ENCODE measurements around the gene REEP1.

Gene REEP1

DNA sequence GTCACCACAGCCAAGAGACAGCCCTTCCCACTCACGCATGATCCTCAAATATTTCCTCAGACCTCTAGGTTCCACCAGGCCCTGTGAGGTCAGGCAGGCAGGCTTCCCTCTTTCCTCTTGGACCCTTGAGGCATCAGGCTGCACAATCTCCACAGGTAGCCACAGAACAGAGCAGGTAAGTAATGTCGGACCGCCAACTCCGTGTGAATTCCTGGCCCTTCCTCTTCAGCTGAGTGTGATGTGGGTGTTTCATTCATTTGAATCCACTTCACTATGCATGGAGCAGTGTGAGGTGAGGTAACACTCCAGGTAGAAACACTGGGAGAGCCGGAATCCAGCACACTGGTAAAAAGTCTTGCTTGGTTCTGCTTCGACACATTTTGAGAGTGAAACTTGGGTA, 94.2 kb downstream of the REEP1 start:
- H3K9me3 ChIP-seq (ENCODE audit: control insufficient read depth, insufficient read depth, low read depth, low read length) = no peaks in the 10 kb centered on the region
- no peak overlapping the region for H3K4me3 ChIP-seq (ENCODE audit: low read depth, low read length)
- H3K4me1 ChIP-seq (ENCODE audit: control insufficient read depth, insufficient read depth, low read length) = no peaks in the 10 kb centered on the region
- TF ChIP-seq ZNF274 (IDR thresholded peaks at IDR 0.05; ENCODE audit: low read length) (no peak), ZNF274 (tag by site-specific recombination; IDR thresholded peaks at IDR 0.05; ENCODE audit: borderline replicate concordance) (no peak)
- H3K27ac ChIP-seq (ENCODE audit: extremely low read depth, low read depth, low read length) = no peak overlapping the region
- ChIA-PET POLR2A (no interaction called here), CTCF (interaction anchor here (2.5 kb wide), 1 partner anchor 21 kb away, joined by 12 read pairs; no protein-coding TSS in a partner anchor)
- H3K36me3 ChIP-seq (ENCODE audit: control insufficient read depth in 2 of 2, insufficient read depth in 1 of 2, low read length in 2 of 2) = no peaks in the 10 kb centered on the region

- POLR2A ChIA-PET = no interaction called here
- TF ChIP-seq ZNF302 (tag by site-specific recombination; IDR thresholded peaks at IDR 0.05; ENCODE audit: low read depth) (no peak), ZBTB17 (tag by site-specific recombination; IDR thresholded peaks at IDR 0.05) (no peak), ZNF114 (tag by site-specific recombination; IDR thresholded peaks at IDR 0.05) (no peak)
- TF ChIP-seq, protein P1, sequence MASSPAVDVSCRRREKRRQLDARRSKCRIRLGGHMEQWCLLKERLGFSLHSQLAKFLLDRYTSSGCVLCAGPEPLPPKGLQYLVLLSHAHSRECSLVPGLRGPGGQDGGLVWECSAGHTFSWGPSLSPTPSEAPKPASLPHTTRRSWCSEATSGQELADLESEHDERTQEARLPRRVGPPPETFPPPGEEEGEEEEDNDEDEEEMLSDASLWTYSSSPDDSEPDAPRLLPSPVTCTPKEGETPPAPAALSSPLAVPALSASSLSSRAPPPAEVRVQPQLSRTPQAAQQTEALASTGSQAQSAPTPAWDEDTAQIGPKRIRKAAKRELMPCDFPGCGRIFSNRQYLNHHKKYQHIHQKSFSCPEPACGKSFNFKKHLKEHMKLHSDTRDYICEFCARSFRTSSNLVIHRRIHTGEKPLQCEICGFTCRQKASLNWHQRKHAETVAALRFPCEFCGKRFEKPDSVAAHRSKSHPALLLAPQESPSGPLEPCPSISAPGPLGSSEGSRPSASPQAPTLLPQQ (tag by site-specific recombination; IDR thresholded peaks at IDR 0.05) = no peak
- Histone ChIP-seq H3K36me3 (ENCODE audit: control insufficient read depth in 2 of 2, insufficient read depth in 1 of 2, low read length in 2 of 2) (no peaks in the 10 kb centered on the region), H3K27ac (ENCODE audit: extremely low read depth, low read depth, low read length) (no peak overlapping the region), H3K9me3 (ENCODE audit: control insufficient read depth, insufficient read depth, low read depth, low read length) (no peaks in the 10 kb centered on the region), H3K4me1 (ENCODE audit: control insufficient read depth, insufficient read depth, low read length) (no peaks in the 10 kb centered on the region), H3K4me3 (ENCODE audit: low read depth, low read length) (no peak overlapping the region)
- CTCF ChIA-PET = no interaction called here
Observed at GRCh38 chr2:86241611-86242010, 95.8 kb downstream of the REEP1 start.

- no peaks in the 10 kb centered on the region for H3K4me1 ChIP-seq (ENCODE audit: control insufficient read depth, insufficient read depth, low read length)
- TF ChIP-seq HOXD13 (CRISPR knock-in tag; IDR thresholded peaks at IDR 0.05; ENCODE audit: borderline replicate concordance) (no peak), BCL11B (tag by site-specific recombination; IDR thresholded peaks at IDR 0.05; ENCODE audit: low read depth) (no peak), ZNF660 (tag by site-specific recombination; IDR thresholded peaks at IDR 0.05) (no peak), PRDM1 (tag by site-specific recombination; IDR thresholded peaks at IDR 0.05) (no peak), AEBP2 (tag by site-specific recombination; IDR thresholded peaks at IDR 0.05; ENCODE audit: borderline replicate concordance) (no peak), ZNF558 (tag by site-specific recombination; IDR thresholded peaks at IDR 0.05) (no peak), ZNF266 (tag by site-specific recombination; IDR thresholded peaks at IDR 0.05; ENCODE audit: low read depth) (no peak)
- TF ChIP-seq, protein P2, sequence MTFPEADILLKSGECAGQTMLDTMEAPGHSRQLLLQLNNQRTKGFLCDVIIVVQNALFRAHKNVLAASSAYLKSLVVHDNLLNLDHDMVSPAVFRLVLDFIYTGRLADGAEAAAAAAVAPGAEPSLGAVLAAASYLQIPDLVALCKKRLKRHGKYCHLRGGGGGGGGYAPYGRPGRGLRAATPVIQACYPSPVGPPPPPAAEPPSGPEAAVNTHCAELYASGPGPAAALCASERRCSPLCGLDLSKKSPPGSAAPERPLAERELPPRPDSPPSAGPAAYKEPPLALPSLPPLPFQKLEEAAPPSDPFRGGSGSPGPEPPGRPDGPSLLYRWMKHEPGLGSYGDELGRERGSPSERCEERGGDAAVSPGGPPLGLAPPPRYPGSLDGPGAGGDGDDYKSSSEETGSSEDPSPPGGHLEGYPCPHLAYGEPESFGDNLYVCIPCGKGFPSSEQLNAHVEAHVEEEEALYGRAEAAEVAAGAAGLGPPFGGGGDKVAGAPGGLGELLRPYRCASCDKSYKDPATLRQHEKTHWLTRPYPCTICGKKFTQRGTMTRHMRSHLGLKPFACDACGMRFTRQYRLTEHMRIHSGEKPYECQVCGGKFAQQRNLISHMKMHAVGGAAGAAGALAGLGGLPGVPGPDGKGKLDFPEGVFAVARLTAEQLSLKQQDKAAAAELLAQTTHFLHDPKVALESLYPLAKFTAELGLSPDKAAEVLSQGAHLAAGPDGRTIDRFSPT (tag by site-specific recombination; IDR thresholded peaks at IDR 0.05) = no peak
- TF ChIP-seq, protein P3, sequence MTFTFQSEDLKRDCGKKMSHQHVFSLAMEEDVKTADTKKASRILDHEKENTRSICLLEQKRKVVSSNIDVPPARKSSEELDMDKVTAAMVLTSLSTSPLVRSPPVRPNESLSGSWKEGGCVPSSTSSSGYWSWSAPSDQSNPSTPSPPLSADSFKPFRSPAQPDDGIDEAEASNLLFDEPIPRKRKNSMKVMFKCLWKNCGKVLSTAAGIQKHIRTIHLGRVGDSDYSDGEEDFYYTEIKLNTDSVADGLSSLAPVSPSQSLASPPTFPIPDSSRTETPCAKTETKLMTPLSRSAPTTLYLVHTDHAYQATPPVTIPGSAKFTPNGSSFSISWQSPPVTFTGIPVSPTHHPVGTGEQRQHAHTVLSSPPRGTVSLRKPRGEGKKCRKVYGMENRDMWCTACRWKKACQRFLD (tag by site-specific recombination; IDR thresholded peaks at IDR 0.05) = no peak
- TF ChIP-seq, protein P4, sequence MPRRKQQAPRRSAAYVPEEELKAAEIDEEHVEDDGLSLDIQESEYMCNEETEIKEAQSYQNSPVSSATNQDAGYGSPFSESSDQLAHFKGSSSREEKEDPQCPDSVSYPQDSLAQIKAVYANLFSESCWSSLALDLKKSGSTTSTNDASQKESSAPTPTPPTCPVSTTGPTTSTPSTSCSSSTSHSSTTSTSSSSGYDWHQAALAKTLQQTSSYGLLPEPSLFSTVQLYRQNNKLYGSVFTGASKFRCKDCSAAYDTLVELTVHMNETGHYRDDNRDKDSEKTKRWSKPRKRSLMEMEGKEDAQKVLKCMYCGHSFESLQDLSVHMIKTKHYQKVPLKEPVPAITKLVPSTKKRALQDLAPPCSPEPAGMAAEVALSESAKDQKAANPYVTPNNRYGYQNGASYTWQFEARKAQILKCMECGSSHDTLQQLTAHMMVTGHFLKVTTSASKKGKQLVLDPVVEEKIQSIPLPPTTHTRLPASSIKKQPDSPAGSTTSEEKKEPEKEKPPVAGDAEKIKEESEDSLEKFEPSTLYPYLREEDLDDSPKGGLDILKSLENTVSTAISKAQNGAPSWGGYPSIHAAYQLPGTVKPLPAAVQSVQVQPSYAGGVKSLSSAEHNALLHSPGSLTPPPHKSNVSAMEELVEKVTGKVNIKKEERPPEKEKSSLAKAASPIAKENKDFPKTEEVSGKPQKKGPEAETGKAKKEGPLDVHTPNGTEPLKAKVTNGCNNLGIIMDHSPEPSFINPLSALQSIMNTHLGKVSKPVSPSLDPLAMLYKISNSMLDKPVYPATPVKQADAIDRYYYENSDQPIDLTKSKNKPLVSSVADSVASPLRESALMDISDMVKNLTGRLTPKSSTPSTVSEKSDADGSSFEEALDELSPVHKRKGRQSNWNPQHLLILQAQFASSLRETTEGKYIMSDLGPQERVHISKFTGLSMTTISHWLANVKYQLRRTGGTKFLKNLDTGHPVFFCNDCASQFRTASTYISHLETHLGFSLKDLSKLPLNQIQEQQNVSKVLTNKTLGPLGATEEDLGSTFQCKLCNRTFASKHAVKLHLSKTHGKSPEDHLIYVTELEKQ (tag by site-specific recombination; IDR thresholded peaks at IDR 0.05; ENCODE audit: borderline replicate concordance) = no peak
- no peak overlapping the region for H3K27ac ChIP-seq (ENCODE audit: extremely low read depth, low read depth, low read length)
- no peaks in the 10 kb centered on the region for H3K9me3 ChIP-seq (ENCODE audit: control insufficient read depth, insufficient read depth, low read depth, low read length)
- ChIA-PET CTCF (no interaction called here), POLR2A (no interaction called here)
- no peaks in the 10 kb centered on the region for H3K36me3 ChIP-seq (ENCODE audit: control insufficient read depth in 2 of 2, insufficient read depth in 1 of 2, low read length in 2 of 2)
- H3K4me3 ChIP-seq (ENCODE audit: low read depth, low read length) = no peak overlapping the region
Observed at GRCh38 chr2:86240251-86240650, 97.2 kb downstream of the REEP1 start.

Data from HEK293 (cell line).